CD4-positive, alpha-beta T cell treated with Interleukin-12 subunit alpha and Interleukin-12 subunit beta, for 1 hour (primary cell): ENCODE results near the gene UBL4A.

Source experiments
- DNase-seq: peaks from one replicate; pipeline ENCODE4 v3.0.0-alpha.2; 2020

The UBL4A gene

GRCh38 chrX:154436983-154437752 is 49.2 kb downstream of the UBL4A start, which contains the start of gene GDI1:
Gene GDI1 (plus strand): TSS chrX:154437154. CDS start chrX:154437255, 101 bp downstream.
- peak; percentile 72 for DNase-seq

GRCh38 chrX:154436374-154436982 is 49.9 kb downstream of the UBL4A start:
- peak; percentile 75 for DNase-seq

- no peak for DNase-seq
These were observed 51.2 kb downstream of the UBL4A start for GRCh38 chrX:154435171-154435733.

GRCh38 chrX:154434394-154435168 is 51.8 kb downstream of the UBL4A start:
- no peak for DNase-seq
